ENCODE results near the gene NDRG4.

NDRG4 gene

GRCh38 chr16:58507963-58508670, 8.2 kb downstream of the NDRG4 start:
- no peak overlapping the region for H3K27ac ChIP-seq
- no peak for DNase-seq (ENCODE audit: low read depth, low spot score)

GRCh38 chr16:58508671-58509251, 8.8 kb downstream of the NDRG4 start:
- DNase-seq (ENCODE audit: low read depth, low spot score) = no peak
- H3K27ac ChIP-seq = no peak overlapping the region

GRCh38 chr16:58509256-58510096, 9.5 kb downstream of the NDRG4 start:
- DNase-seq (ENCODE audit: low read depth, low spot score) = no peak
- no peak overlapping the region for H3K27ac ChIP-seq

GRCh38 chr16:58510097-58510775, 10.3 kb downstream of the NDRG4 start:
- no peak for DNase-seq (ENCODE audit: low read depth, low spot score)
- H3K27ac ChIP-seq = no peak overlapping the region

- H3K27ac ChIP-seq = no peak overlapping the region
- DNase-seq (ENCODE audit: low read depth, low spot score) = no peak
Observed at GRCh38 chr16:58510776-58511628, 11.1 kb downstream of the NDRG4 start.

- H3K27ac ChIP-seq = no peak overlapping the region
- DNase-seq (ENCODE audit: low read depth, low spot score) = no peak
Observed at GRCh38 chr16:58511933-58512815, 12.2 kb downstream of the NDRG4 start.

- DNase-seq (ENCODE audit: low read depth, low spot score) = no peak
- no peak overlapping the region for H3K27ac ChIP-seq
Observed at GRCh38 chr16:58513874-58514273, 13.9 kb downstream of the NDRG4 start.

GRCh38 chr16:58515125-58515870, 15.4 kb downstream of the NDRG4 start, which contains the start of gene SETD6:
TSS of gene SETD6 (plus strand) at chr16:58515517. CDS start at chr16:58515538, 21 bp downstream.
- peak; percentile 27 for DNase-seq (ENCODE audit: low read depth, low spot score)
- H3K27ac ChIP-seq = peak within 1 kb of the TSS; percentile 74

- peak overlapping the region; percentile 74 for H3K27ac ChIP-seq
- DNase-seq (ENCODE audit: low read depth, low spot score) = peak; percentile 14
Observed at GRCh38 chr16:58515871-58516767, 16.2 kb downstream of the NDRG4 start.

GRCh38 chr16:58516768-58517107, 16.8 kb downstream of the NDRG4 start:
- H3K27ac ChIP-seq = peak overlapping the region; percentile 74
- DNase-seq (ENCODE audit: low read depth, low spot score) = no peak

- no peak for DNase-seq (ENCODE audit: low read depth, low spot score)
- no peak overlapping the region for H3K27ac ChIP-seq
Observed at GRCh38 chr16:58518083-58518979, 18.4 kb downstream of the NDRG4 start.

- DNase-seq (ENCODE audit: low read depth, low spot score) = no peak
- H3K27ac ChIP-seq = no peak overlapping the region
Observed at GRCh38 chr16:58518980-58519368, 19.0 kb downstream of the NDRG4 start.

GRCh38 chr16:58519707-58520106, 19.8 kb downstream of the NDRG4 start:
- H3K27ac ChIP-seq = no peak overlapping the region

GRCh38 chr16:58530179-58530578, 30.2 kb downstream of the NDRG4 start:
- H3K27ac ChIP-seq = no peak overlapping the region
- no peak for DNase-seq (ENCODE audit: low read depth, low spot score)

More at GRCh38 chr16:58519707-58520106, 19.8 kb downstream of the NDRG4 start:
- no peak for DNase-seq (ENCODE audit: low read depth, low spot score)

GRCh38 chr16:58532414-58532813, 32.5 kb downstream of the NDRG4 start:
- no peak for DNase-seq (ENCODE audit: low read depth, low spot score)
- no peak overlapping the region for H3K27ac ChIP-seq

Measured in epithelial cell of prostate (primary cell).